Measurements from ENCODE around the gene NXPH1.
A peak's percentile ranks its signal among the peaks of the same experiment; 100 is the strongest.

Gene NXPH1

GRCh38 chr7:8507566-8507965, 74.2 kb downstream of the NXPH1 start:
- DNase-seq (ENCODE audit: low spot score): no peak

GRCh38 chr7:8509621-8510020, 76.2 kb downstream of the NXPH1 start:
- DNase-seq (ENCODE audit: low spot score): no peak

DNA sequence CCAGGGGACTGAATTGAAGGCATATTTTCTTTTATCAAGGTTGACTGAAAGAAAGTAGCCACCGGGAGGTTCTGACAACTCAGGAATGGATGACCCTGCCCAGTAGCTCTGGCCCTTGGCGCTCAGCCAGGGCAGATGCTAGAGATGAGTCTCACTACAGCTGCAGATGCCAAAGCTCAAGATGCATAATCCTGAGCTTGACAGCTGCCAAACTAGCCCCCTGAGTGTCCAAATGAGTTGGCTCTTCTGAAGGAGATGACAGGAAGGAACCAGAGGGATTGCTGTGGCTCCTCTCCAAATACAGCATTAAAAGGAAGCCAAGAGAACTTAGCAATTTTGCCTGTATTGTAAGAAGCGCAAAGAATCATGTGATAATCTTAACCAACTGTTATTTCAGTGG, 78.4 kb downstream of the NXPH1 start:
- no peak for DNase-seq (ENCODE audit: low spot score)

DNA sequence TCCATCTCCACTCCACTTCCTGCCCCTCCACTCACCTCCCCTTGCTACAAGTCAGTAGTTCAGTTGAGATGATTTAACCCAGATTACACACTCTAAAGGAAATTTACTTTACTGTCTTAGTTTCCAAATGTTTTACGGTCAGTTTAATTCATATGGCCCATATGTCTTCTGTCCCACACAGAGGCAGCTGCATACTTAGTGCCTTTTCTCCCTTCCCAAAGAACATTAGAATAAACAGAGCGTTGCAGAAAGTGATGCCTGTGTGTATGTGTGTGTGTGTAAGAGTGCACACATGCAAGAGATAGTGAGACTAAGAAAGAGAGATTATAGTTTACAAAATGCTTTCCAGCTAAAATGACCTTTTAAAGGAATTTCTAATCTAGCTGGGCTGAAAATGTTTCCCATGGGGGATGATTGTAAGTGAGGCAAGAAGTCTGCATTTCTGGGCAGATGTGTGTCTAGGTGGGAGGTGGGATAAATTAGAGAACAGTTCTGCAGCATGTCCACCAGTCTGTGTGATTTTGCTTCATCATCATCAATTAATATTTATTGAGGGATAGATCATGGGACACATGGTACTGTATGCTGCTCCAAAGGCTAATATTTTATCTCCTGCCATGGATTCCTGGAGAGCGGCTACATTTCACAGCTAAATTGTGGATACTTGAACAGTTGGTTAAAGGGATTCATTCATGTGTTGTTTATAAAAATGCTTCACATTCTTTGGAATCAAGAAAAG, 81.5 kb downstream of the NXPH1 start:
- DNase-seq (ENCODE audit: low spot score): no peak

DNA sequence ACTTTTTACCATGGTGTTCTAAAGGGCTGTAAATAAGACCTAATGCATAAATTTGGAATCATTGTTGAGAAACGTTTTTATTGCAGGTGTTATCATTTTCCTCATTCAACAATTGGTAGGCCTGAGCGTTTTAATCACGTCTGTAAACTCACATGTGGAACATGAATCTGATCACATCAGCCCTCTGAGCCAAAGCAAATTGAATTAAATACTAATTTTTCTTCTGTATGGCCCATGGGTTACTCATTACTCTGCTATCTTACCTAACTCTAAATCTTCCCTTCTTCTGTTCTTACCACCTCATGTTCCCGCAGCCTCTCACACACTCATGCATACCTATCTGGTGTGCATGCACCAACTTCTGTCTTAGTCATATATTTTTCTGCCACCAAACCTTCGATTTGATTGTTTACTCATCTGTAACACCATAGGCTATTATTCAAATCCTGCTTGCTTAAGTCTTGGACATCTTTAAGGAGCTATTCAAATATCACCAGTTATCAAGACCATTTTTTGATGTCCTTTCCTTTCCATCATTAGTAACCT, 82.3 kb downstream of the NXPH1 start:
- DNase-seq (ENCODE audit: low spot score): no peak

GRCh38 chr7:8516976-8517375, 83.6 kb downstream of the NXPH1 start:
- no peak for DNase-seq (ENCODE audit: low spot score)

DNA sequence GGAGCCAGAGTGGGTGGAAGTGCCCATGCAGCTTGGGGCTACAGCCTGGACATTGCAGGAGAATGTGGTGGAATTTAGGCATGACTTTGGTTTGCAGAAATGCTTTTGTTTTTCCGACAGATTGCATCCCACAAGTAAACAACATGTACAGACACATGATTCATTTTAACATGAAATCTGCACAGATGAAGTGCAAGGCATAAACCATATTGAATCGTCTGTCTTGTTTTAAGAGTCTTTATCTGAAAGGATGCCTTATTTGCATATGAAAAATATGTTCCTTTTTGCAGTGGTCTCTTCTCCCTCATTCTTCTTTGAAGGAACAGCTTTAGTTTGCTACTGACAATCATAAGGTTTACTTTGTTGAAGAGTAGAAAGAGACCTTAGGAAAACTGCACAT, 94.9 kb downstream of the NXPH1 start:
- no peak for DNase-seq (ENCODE audit: low spot score)

DNA sequence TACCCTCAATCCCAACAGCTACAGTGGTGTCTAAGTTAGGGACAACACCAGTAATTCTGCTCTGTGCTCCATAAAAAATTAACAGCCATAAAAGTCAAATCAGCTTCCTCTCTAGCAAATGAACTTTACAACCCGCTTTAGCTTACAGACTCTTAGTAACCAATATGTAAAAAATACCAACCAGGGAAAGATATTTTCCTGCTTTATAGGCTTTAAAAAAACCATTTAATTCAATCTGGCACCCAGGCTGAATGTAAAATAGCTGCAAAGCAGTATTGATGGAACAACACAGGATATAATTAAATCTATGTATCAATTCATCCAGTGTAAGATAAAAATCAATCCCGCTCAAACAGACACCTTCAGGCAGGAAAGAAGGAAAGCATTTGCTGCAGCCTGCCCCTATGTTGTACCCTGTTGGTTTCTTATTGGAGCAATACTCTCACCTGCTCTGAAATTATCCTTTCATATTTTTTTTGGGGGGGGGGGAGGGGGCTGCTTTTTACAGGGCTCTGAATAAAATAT, 98.6 kb downstream of the NXPH1 start:
- no peak for DNase-seq (ENCODE audit: low spot score)

- DNase-seq (ENCODE audit: low spot score): no peak
These were observed 103.0 kb downstream of the NXPH1 start for GRCh38 chr7:8536431-8536830.

DNA sequence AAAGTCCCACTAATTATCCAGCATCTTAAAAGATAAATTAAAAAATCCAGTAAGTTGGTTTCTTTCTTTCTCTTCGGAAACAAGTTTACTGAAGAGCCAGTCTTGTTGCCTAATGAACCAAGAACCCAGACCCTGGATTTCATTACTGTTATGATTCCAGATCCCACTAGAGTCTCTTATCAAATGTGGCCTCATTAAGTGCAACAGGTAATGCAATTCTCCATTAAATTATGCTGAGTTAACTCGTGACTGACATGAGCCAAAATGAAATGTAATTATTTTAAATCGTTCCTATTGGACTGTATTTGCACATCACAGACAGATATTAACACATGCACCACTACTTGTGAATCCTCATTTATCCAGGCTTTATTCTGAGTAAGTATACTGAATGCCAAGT, 115.6 kb downstream of the NXPH1 start:
- DNase-seq (ENCODE audit: low spot score): no peak

DNA sequence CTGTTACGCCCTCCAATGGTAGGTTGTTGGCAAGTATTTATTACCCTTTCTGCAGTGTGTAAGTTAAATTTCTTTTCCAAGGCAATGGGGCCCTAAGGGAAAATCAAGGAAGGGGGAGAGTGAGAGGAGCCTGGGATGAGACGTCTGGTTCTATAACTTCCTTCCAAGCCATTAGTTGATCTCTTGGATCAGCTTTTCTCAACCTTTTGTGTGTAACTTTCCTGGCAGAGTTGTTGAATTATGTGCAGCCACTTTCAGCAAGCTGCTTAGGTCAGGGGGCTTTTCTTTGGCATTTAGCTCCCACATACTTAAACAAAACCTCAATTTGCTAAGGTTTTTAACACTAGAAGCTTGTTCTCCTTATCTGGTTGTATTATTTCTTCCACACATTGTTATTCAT, 127.1 kb downstream of the NXPH1 start:
- no peak for DNase-seq (ENCODE audit: low spot score)

GRCh38 chr7:8561449-8561848, 128.0 kb downstream of the NXPH1 start:
- peak; percentile 9 for DNase-seq (ENCODE audit: low spot score)

DNA sequence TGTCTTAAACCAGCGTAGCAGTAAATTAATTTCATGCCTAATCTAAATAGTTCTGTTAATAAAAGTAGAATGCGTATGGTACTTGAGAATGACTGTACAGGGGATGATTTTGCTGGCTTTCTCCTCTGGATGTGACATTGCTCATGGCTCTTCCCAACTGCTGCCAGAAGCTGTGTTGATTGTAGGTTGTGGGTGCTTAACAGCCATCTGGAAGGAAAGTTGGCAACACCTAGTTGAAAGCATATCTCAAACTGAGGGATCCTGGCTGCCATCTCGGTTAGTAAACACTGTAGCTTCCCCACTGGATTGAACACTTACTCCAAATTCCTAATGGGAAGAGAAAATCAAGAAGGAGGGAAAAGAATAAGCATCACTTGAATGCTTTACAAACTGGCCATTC, 130.9 kb downstream of the NXPH1 start:
- peak; percentile 21 for DNase-seq (ENCODE audit: low spot score)

DNA sequence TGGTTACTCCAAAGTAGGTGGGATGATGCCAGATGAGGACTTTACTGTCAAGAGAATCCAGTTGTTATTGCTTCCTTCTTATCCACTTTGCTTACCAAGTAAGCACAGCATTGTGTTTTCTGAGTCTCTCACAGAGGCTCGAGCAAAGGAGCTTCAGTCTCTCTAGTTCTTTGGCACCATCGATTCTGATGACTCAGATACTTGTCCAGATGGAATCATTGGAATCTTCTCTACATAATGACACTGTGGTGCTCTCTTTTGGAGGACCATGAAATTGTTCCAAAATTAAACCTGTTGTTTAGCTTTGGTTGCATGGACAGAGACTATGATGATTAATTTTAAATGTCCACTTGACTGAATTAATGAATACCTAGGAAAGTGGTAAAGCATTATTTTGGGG, 132.6 kb downstream of the NXPH1 start:
- no peak for DNase-seq (ENCODE audit: low spot score)

- DNase-seq (ENCODE audit: low spot score): no peak
These were observed 134.2 kb downstream of the NXPH1 start for GRCh38 chr7:8567626-8568025.

GRCh38 chr7:8579661-8580194, 146.3 kb downstream of the NXPH1 start:
- no peak for DNase-seq (ENCODE audit: low spot score)

- DNase-seq (ENCODE audit: low spot score): no peak
These were observed 148.4 kb downstream of the NXPH1 start for GRCh38 chr7:8581842-8582241.

DNA sequence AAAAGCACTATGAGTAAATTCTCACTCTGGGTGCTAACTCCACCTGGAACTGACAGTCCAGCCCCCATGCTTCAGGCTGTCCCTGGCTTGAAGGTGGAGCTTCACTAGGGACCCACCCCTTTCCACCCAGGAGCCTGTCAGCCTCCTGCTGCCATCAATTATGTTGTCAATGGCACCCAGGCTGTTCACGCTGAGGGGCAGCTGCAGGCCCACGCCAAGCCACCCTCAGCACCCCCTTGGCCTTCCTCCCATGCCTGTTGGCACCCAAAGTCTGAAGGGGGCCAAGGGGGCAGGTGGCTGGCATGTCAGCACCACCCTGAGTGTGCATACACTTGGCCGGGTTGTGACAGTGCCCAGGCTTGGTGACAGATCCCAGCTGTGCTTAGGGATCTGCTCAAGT, 149.3 kb downstream of the NXPH1 start:
- DNase-seq (ENCODE audit: low spot score): no peak

DNA sequence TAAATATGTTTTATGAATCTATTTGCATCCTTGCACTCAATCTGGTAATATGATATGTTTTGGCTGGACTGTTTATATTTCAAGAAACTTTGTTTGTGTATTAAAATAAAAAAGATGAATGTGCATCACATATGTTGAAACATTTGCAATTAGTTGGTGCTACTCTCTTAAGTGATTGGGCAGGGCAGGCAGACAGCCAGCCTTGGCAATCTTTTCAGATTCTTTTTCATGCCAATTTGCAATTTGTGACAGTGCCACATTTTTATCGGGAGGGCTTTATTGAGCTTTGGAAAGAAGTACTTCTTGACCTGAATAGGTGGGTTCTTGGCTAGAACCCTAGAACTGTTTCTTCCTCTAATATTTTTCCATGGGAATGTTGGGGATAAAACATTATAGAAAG, 152.2 kb downstream of the NXPH1 start:
- no peak for DNase-seq (ENCODE audit: low spot score)

- no peak for DNase-seq (ENCODE audit: low spot score)
These were observed 156.8 kb downstream of the NXPH1 start for GRCh38 chr7:8590225-8590624.

DNA sequence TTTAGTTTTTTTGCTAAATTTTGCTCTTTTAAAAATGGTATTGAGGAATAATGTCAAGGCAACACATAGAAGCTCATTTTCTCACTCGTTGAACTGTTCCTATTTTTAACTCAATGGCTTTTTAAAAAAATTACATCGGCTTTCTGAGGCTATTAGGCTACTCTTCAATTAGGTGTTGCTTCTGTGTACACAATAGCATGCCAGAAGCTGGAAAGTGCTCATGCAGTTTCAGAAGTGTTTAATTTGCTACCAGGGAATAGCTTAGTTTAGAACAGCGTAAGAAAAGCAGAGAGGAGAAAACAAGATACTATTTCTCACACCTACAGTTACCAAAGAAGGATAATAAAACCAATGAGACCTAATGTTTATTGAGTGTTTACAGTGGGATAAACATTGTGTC, 157.4 kb downstream of the NXPH1 start:
- no peak for DNase-seq (ENCODE audit: low spot score)

GRCh38 chr7:8591289-8591688, 157.9 kb downstream of the NXPH1 start:
- DNase-seq (ENCODE audit: low spot score): no peak

DNA sequence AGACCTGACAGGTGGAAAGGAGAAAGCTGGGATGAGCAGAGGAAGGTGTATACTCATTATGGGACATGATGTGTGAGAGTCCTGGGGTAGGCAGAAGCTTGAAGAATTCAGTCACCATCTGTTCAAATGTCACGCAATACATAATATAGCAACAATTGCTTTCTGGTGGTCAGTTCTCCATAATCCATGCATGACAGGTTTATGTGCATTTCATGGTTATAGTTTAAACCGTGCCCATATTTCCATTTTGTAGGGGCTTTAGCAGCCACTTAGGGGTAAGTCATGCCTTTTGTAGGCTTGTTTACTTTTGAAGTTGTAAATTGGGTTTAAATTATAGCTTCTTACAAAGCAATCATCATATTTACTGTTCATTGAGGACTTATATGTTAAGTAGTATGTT, 158.8 kb downstream of the NXPH1 start:
- no peak for DNase-seq (ENCODE audit: low spot score)

GRCh38 chr7:8594115-8594514, 160.7 kb downstream of the NXPH1 start:
- DNase-seq (ENCODE audit: low spot score): no peak

Data from Ammon's horn (tissue), 1 donor.